Cardiac muscle cell (in vitro differentiated cells and primary cell): ENCODE results near the gene BCKDK. TPM values are rescaled to one million over a fixed set of nuclear protein-coding genes. Genes with fewer than 3 reads are reported as not detected.

Experiments used
- DNase-seq, 2 donors: peaks; one replicate each; pipeline versions ENCODE4 v3.0.0 to v3.0.0-alpha.2; 2010 to 2017; ENCODE audit warnings: low read depth in 1 of 2, low spot score in 1 of 2
- H3K27ac ChIP-seq: fragments of 200-600 bp; sonication (generic); 2 replicates; pipeline ENCODE4 v1.5.1; 2016
- H3K27me3 ChIP-seq: fragments of 200-600 bp; sonication (generic); 2 replicates; pipeline ENCODE4 v1.6.0; 2016; ENCODE audit warnings: control low read depth
- H3K36me3 ChIP-seq: fragments of 200-600 bp; sonication (generic); 2 replicates; pipeline ENCODE4 v1.5.1; 2016; ENCODE audit warnings: control low read depth
- H3K4me1 ChIP-seq: fragments of 200-600 bp; sonication (generic); 2 replicates; pipeline ENCODE4 v1.8.1; 2017; ENCODE audit warnings: low read depth, mild to moderate bottlenecking, mixed run types
- H3K4me3 ChIP-seq: fragments of 200-600 bp; sonication (generic); 2 replicates; pipeline ENCODE4 v1.5.1; 2016; ENCODE audit warnings: mild to moderate bottlenecking
- H3K9me3 ChIP-seq: fragments of 200-600 bp; sonication (generic); 2 replicates; pipeline ENCODE4 v1.5.1; 2017; ENCODE audit warnings: low read depth, mild to moderate bottlenecking, control low read depth
- polyA plus RNA-seq: library from polyadenylated mRNA; unstranded; fragments of >200 nt; fragmentation: Nextera tagmentation; extraction: Ambion mirVana; gene quantifications from 2 replicates; pipeline ENCODE4 v1.2.1, GENCODE V29; 2016
- total RNA-seq: library from RNA; depleted of rRNA; stranded (reverse); fragments of >200 nt; gene quantifications from 2 replicates; pipeline ENCODE4 v1.2.3, GENCODE V29; 2016
- TF ChIP-seq, protein P1 (sequence below): IDR thresholded peaks from 2 replicates; pipeline ENCODE4 v1.5.1; 2012; ENCODE audit warnings: low read depth, mild to moderate bottlenecking, low read length

The BCKDK gene
- total and polyA plus RNA-seq, 2 experiments from 2014 or later: 109 to 147 TPM

DNA sequence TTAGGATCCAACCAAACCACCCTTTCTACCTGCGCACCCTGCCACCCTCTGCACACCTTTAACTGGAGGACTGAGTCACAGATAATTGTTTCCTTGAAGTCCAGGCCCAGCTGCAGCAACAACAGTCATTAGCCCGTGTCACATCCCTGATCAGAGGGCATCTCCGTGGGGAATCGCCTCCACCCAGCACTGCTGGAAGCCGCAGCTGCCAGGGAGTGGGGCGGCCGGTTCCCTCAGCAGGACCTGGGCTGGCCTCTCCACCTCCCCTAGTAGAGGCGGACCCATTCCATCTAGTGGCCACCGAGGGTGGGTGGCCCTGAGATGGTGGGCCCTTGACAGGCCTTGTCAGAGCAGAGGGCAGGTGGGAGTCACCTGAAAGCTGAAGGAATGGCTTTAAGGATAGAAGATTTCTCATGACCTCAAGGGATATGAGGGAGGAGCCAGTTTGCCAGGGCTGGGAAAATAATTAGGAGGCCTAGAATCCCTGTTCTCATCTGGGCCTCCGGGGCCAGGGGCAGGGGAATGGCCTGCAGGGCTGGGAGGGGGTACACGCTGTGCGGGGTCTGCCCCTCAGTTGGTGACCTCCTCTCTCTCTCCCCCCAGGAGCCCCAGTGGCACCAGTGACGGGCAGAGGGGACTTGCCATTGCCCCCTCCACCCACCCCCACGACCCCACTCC, 25.7 kb upstream of the BCKDK start:
- no peak overlapping the region for H3K27ac ChIP-seq
- peaks cover 21% of the 10 kb centered on the region for H3K36me3 ChIP-seq
- no peaks in the 10 kb centered on the region for H3K27me3 ChIP-seq
- DNase-seq: no peak
- H3K4me3 ChIP-seq: no peak overlapping the region
- H3K4me1 ChIP-seq: no peaks in the 10 kb centered on the region
- TF ChIP-seq, protein P1, sequence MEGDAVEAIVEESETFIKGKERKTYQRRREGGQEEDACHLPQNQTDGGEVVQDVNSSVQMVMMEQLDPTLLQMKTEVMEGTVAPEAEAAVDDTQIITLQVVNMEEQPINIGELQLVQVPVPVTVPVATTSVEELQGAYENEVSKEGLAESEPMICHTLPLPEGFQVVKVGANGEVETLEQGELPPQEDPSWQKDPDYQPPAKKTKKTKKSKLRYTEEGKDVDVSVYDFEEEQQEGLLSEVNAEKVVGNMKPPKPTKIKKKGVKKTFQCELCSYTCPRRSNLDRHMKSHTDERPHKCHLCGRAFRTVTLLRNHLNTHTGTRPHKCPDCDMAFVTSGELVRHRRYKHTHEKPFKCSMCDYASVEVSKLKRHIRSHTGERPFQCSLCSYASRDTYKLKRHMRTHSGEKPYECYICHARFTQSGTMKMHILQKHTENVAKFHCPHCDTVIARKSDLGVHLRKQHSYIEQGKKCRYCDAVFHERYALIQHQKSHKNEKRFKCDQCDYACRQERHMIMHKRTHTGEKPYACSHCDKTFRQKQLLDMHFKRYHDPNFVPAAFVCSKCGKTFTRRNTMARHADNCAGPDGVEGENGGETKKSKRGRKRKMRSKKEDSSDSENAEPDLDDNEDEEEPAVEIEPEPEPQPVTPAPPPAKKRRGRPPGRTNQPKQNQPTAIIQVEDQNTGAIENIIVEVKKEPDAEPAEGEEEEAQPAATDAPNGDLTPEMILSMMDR: no peak
- H3K9me3 ChIP-seq: no peaks in the 10 kb centered on the region

DNA sequence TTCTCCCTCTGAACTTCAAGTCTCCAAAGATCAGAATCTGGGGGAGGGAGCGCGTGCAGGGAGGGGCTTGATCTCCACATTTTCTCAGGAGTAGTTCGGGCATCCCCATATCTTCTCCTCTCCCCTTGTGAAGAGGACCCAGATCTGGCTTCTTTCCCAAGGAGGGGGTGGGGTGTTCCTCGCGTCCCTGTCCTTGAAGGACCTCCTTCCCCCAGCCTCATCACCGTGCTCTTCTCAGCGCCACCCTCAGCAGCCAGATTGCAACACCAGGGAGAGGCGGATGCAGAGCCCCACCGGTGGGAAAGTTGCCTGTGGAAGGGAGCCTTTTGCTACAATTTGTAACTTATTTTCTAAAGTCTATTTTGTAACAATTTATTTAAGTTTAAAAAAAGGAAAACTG, 25.1 kb upstream of the BCKDK start:
- Histone ChIP-seq H3K9me3 (no peaks in the 10 kb centered on the region), H3K27ac (no peak overlapping the region), H3K27me3 (no peaks in the 10 kb centered on the region), H3K36me3 (peaks cover 15% of the 10 kb centered on the region), H3K4me3 (no peak overlapping the region), H3K4me1 (no peaks in the 10 kb centered on the region)
- no peak for DNase-seq
- TF ChIP-seq, protein P1: no peak

DNA sequence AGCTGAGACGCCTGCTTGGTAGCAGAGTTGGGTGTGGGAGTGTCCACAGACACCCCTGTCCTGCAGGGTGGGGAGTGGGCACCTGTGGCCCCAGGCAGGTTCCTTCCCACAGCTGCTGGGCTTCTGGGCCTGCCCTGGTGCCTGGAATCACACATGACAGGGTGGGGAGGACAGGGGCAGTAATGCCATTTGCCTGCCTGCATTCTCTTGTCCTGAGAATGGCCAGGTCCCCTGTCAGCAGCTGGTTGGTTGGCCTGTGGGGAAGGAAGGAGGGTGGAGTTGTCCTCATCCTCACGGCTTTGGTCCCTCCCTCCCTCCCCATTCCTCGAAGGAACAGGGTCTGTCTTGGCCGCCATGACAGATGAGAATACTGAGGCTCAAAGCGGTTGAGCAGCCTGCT, 24.6 kb upstream of the BCKDK start:
- Histone ChIP-seq H3K27me3 (no peaks in the 10 kb centered on the region), H3K9me3 (no peaks in the 10 kb centered on the region), H3K36me3 (peaks cover 13% of the 10 kb centered on the region), H3K27ac (no peak overlapping the region), H3K4me1 (no peaks in the 10 kb centered on the region), H3K4me3 (no peak overlapping the region)
- TF ChIP-seq, protein P1: no peak
- no peak for DNase-seq

DNA sequence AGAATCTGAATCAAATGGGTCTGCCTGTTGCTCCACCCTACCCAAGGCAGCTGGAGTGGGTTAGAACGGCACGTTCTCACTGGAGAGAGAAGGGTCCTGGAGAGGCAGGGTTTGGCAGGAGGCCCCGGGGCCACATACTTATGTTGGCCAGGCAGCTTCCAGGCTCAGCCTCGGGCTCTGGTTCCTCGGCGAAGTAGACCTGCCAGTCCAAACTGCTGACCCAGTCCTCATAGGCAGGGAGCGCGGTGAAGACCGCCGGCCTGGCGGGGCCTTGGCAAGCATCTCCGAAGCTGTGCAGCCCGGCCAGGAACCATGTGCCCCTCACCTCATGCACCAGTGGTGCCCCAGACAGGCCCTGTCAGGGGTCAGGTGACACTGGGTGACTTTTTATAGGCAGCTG, 24.2 kb upstream of the BCKDK start:
- DNase-seq: no peak
- H3K9me3 ChIP-seq: no peaks in the 10 kb centered on the region
- no peaks in the 10 kb centered on the region for H3K4me1 ChIP-seq
- no peaks in the 10 kb centered on the region for H3K27me3 ChIP-seq
- TF ChIP-seq, protein P1: no peak
- peaks cover 9% of the 10 kb centered on the region for H3K36me3 ChIP-seq
- no peak overlapping the region for H3K4me3 ChIP-seq
- no peak overlapping the region for H3K27ac ChIP-seq

DNA sequence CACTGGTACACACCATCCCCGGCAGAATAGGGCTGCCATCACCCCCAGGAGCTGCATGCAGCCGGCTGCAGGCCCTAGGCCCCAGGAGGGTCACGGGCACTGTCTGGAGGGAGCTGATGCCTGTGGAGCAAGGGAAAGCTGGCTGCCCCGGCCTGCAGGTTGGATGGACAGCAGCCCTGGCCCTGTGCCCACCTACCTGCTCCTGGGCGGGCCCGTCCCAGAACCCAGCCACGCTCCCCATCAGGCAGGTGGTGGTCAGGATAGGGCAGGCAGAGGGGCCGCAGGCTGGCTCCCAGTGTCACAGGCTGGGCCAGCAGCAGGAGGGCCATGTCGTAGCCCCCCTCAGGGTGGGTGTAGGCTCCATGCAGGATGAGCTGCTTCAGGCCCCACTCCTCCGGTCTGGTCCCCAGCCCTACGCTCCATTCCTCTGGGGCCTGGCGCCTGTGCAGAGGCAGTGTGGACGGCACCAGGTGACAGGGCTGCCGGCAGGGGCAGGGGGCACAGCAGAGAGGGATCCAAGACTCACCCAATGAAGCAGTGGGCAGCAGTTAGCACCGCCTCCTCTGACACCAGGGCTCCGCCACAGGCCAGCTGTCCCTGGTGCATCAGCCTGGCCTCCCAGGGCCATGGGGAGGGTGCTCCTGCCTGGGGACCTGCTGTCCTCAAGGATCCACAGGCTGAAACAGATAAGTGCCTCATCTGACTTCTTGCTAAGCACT, 23.4 kb upstream of the BCKDK start:
- TF ChIP-seq, protein P1: no peak
- no peak overlapping the region for H3K4me3 ChIP-seq
- H3K9me3 ChIP-seq: no peaks in the 10 kb centered on the region
- H3K27ac ChIP-seq: no peak overlapping the region
- no peaks in the 10 kb centered on the region for H3K4me1 ChIP-seq
- peaks cover 6% of the 10 kb centered on the region for H3K36me3 ChIP-seq
- DNase-seq: no peak
- no peaks in the 10 kb centered on the region for H3K27me3 ChIP-seq
